HT1080 (cell line): ENCODE data around the gene STMN3. TPM values are rescaled to one million over a fixed set of nuclear protein-coding genes. Genes with fewer than 3 reads are reported as not detected.
A peak's percentile ranks its signal among the peaks of the same experiment; 100 is the strongest.

Source experiments
- DNase-seq: peaks from one replicate; pipeline ENCODE4 v3.0.0-alpha.2; 2015; ENCODE audit warnings: low read depth
- total RNA-seq: library from RNA; depleted of rRNA; stranded (reverse); fragments of >200 nt; shearing (Covaris generic); gene quantifications from 2 replicates; pipeline ENCODE4 v1.2.3, GENCODE V29; 2014

Gene STMN3
- total RNA-seq, 1 experiment from 2014 or later, result 33.2 TPM

GRCh38 chr20:63692436-63693082 lies 39.3 kb upstream of the STMN3 start:
- DNase-seq, result no peak

GRCh38 chr20:63691711-63692435 lies 38.6 kb upstream of the STMN3 start:
- no peak for DNase-seq

GRCh38 chr20:63690898-63691710 lies 37.9 kb upstream of the STMN3 start:
- DNase-seq, result no peak

GRCh38 chr20:63690003-63690897 lies 37.0 kb upstream of the STMN3 start:
- no peak for DNase-seq

GRCh38 chr20:63689046-63690002 lies 36.1 kb upstream of the STMN3 start:
- no peak for DNase-seq

- no peak for DNase-seq
These were observed 35.2 kb upstream of the STMN3 start for GRCh38 chr20:63688228-63689045.

- DNase-seq, result no peak
These were observed 34.4 kb upstream of the STMN3 start for GRCh38 chr20:63687419-63688178.

- DNase-seq, result peak; percentile 86
These were observed 33.5 kb upstream of the STMN3 start for GRCh38 chr20:63686492-63687321.

- DNase-seq, result no peak
These were observed 32.9 kb upstream of the STMN3 start for GRCh38 chr20:63686094-63686491.

GRCh38 chr20:63685269-63686026 lies 32.2 kb upstream of the STMN3 start:
- DNase-seq, result no peak

GRCh38 chr20:63682384-63683139 lies 29.3 kb upstream of the STMN3 start:
- peak; percentile 100 for DNase-seq

GRCh38 chr20:63681609-63682142 lies 28.5 kb upstream of the STMN3 start:
- no peak for DNase-seq

- DNase-seq, result no peak
These were observed 27.8 kb upstream of the STMN3 start for GRCh38 chr20:63680857-63681608.

GRCh38 chr20:63680427-63680826 lies 27.2 kb upstream of the STMN3 start:
- no peak for DNase-seq

GRCh38 chr20:63679799-63680305 lies 26.6 kb upstream of the STMN3 start:
- no peak for DNase-seq
